ENCODE measurements around the gene AFF3.
A peak's percentile ranks its signal among the peaks of the same experiment; 100 is the strongest.

The AFF3 gene

GRCh38 chr2:99877963-99878362 lies 264.4 kb downstream of the AFF3 start:
- DNase-seq = no peak

- DNase-seq = no peak
Measured at GRCh38 chr2:99876956-99877355, 265.4 kb downstream of the AFF3 start.

DNA sequence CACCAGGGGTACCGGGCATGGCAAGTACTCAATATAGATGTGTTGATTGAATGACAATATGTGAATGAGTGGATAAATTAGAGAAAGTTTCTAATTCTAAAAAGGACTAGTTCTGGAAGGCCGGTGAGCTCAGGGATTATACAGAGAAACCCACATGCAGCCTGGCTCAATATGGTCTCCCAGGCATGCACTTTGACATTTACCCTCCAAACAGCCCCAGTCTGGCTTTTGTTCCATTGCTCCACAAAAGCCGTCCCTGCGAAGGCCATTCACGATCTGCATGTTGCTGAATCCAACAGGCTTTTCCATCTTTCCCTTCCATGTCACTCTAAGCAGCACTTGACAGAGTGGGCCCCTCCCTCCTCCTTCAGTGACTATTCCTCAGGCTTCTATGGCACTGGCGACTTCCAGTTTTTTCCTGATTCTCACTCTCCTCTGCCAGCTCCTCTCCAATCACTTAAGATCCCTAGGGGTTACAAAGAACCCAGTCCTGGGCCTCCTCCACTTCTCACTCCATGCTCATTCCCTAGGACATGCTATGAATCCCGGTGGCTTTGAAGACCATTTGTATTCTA lies 266.7 kb downstream of the AFF3 start:
- no peak for DNase-seq

DNA sequence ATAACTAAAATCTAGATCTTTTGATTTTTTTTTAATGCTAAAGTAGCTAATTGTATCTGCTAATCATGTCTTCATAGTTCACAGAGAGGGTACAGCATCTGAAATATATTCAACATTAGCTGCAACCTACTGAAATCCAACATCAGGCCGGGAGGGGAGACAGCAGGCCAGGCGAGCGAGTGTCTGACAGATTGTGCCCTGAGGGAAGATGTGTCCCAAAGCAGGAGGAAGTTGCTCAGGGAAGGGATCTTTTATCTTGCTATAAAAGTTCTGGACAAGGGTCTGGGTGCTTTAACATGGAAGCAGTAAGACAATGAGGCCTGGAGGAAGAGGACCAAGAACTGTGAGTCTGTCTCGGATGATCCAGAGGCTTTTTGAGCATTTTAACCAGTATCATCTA lies 274.1 kb downstream of the AFF3 start:
- no peak for DNase-seq

DNA sequence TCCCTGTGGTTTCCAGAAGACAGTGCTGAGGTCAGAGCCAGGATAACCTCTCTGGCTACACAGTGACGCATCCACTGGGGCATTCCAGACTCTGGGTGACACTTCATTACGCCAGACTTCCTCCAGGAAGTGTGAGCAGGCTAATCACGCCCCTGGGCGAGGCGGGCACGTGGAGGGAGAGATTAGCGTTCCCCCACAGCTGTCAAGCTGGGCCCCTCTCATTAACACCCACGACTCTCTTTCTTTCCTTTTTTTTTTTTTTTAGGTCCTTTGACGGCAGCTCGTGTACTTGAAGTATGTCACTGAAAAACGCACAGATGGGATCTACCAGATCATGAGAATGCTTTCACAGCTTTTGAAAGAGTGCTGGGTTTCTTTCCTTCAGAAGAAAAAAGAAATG lies 274.6 kb downstream of the AFF3 start:
- peak; percentile 72 for DNase-seq

- peak; percentile 94 for DNase-seq
Measured at GRCh38 chr2:99865818-99866676, 276.3 kb downstream of the AFF3 start.

GRCh38 chr2:99864561-99865553 lies 277.5 kb downstream of the AFF3 start:
- DNase-seq = no peak

DNA sequence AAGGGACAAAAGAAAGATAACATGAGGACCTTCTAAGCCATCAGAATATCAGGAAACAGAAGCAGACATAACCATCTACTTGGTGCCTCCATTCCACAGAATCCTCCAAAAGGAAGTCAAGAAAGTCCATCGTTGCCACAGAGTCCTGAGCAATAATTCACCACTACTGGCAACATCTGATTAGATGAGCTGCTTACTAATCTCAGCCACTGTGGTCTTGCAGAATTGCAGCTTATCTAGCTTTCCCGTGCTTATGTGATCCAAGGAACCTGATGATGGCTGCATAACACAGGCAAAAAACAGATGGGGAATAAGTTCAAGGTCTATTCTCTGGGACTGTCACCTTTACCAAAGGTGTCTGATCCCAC lies 278.5 kb downstream of the AFF3 start:
- DNase-seq = peak; percentile 69

GRCh38 chr2:99863236-99863902 lies 279.0 kb downstream of the AFF3 start:
- peak; percentile 82 for DNase-seq

DNA sequence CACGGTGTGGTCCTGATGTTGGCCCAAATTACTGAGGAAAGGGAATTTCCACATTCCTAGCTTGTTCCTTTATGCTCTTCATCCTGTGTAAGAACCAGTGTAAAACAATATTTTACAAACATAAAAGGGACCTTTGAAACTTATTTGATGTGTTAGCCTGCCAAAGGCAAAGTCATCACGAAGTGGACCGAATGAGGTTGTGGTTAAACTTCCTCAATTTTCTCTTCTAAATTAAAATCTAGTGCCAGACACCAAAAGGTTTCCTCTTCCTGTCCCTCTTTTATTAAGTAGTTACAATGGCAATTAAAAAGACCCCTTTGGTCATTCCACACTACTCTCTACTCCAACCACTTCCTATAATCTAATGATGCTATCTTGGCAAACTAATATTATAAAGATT lies 279.8 kb downstream of the AFF3 start:
- no peak for DNase-seq

DNA sequence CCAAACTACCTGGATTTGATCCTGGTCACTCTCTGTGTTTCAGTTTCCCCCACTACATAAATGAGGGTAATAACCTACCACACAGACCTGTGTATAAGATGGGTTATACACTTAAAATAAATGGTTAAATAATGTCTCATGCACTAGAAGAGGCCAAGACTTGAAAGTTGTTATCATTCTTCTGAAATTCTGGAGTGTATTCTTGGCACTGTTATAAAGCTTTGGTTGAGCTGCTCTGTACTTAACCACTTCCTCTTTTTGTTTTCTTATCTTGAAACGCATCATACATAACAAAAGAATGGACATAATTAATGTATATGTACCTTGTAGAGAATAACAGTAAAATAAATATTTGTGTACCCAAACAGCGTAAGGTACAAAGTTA lies 281.0 kb downstream of the AFF3 start:
- DNase-seq = peak; percentile 73

- DNase-seq = no peak
Measured at GRCh38 chr2:99860720-99861375, 281.5 kb downstream of the AFF3 start.

DNA sequence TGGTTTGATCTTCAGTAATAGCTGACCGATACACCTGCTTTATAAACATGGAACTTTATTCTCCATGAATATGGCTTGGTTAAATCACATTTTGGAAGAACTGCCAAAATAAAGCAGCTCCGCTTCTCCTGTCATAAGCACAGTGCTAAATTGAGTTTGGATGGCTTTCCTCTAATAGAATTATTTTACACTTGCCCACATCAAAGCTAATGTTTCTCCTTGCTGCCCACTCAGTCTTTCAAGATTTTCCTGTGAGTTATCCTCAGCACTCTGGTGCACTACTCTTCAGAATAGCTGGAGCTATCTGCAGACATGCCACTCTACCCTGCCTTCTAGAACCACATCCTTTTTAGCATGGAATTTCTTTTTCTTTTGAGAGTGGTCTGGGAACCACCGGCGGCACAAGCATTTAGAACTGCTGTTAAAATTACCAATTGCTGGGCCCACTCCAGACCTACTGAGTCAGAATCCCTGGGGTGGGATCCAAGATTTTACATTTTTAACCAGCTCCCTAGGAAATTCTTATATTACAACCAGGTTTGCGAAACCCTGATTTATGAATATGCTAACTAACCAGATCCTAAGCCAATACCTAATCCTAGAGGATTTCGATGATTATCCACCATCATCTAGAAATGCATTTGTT lies 283.3 kb downstream of the AFF3 start:
- no peak for DNase-seq

GRCh38 chr2:99857867-99858444 lies 284.4 kb downstream of the AFF3 start:
- no peak for DNase-seq

- no peak for DNase-seq
Measured at GRCh38 chr2:99857372-99857771, 285.0 kb downstream of the AFF3 start.

DNA sequence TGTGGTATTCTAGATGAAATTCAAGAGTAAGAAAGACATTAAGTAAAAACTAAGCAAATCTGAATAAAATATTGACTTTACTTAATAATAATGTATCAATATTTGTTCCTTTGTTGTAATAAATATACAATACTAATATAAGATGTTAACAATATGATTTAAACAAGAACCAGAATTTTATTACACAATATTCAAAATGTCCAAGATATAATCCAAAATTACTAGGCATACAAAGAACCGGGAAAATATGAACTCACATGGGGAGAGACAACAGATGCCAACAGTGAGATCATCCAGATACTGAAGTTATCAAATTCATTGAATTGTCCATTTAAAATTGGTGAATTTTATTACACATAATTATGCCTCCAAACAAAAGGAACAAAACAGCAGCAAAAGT lies 286.3 kb downstream of the AFF3 start:
- DNase-seq = no peak

- no peak for DNase-seq
Measured at GRCh38 chr2:99854236-99854852, 288.0 kb downstream of the AFF3 start.

DNA sequence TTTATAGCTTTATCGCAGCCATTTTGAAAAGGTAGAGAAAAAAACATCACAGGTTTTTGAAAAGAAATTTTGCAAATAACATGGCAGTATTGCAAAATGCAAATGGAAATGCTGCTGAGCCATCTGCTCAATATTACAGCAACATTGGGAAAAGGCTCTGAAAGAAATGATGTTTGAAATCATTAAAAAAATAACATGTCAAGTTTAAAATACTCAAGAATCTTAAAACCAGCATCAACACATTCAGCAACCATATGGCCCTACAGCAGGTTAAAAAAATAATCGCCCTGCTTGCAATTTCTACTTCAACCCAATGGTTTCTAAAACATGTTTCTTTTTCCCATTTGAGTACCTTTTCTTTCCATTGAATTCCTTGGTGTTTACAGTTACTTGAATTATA lies 289.4 kb downstream of the AFF3 start:
- no peak for DNase-seq

DNA sequence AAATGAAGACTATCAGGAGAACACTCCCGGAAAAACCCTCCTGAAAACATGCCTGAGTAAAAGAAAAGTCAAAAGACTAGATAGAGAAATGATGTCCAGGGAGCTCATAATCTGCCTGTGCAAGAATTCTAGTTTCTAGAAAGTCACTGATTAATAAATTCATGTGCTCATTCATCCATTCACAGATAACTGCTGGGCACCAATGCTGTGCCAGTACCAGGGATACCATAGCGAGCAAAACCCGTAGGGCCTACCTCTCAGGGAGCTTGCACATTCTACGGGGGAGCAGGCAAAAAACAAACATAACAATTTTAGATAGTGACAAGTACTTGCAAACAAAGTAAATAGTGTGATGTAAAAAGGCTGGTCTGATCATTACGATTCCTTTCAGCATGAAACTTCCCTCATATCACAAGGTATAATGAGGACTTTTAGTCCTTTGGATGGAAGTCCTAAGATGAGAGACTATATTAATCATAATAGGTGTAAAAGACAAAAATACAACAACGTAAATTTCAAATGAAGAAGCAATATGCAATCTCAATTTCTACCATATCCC lies 289.9 kb downstream of the AFF3 start:
- no peak for DNase-seq

DNA sequence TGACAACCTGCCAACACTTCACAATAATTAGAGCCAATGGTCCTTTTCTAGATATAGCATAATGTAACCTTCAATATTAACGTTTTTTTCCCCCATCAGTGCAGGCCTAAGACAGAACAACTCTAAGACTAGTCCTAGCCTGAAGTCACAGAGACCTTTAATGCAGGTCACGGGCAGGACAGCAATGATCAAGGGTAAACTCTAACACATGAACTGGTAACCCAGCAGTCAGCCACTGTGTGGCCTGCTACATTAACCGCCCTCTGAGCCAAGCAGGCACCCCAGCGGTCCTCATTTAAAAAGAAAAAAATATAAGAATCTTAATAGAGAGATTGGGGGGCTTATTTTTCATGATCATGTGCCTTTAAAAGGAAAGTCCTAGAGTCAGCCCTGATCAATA lies 290.6 kb downstream of the AFF3 start:
- no peak for DNase-seq
